Spleen (tissue), 7 donors: ENCODE measurements around the gene CPNE7.
"Not testable (repeated sequence)": the region's sequence is repeated elsewhere in the genome, so short reads cannot be mapped to it uniquely, and the experiment has no call there.

Experiments
- POLR2A ChIP-seq, 3 donors: fragments of 450-650 bp; IDR thresholded peaks; one replicate each; pipeline ENCODE4 v1.5.1; 2017; ENCODE audit warnings: antibody characterized with exemption in 3 of 3, mild to moderate bottlenecking in 1 of 3
- TF ChIP-seq, protein P1 (sequence below), 11 experiments: fragments of 200-600 bp in 7 of 11; fragments of 450-650 bp in 4 of 11; sonication (generic) in 4 of 11; IDR thresholded peaks in 8 of 11; conservative IDR thresholded peaks in 3 of 11; 1 replicate in 7 of 11; 2 replicates in 4 of 11; pipeline versions ENCODE4 v1.4.0 to v1.8.0; 2016 to 2021; ENCODE audit warnings: antibody characterized with exemption in 11 of 11, inconsistent platforms in 4 of 11, mild to moderate bottlenecking in 1 of 11
- donor health status: DM: no; HTN: no; CAD: no; lungs with moderate emphysema.
- donor health status: DM: no; HTN: no; CAD: no.
- donor health status: DM: no; HTN: no; CAD: no.

- TF ChIP-seq, protein P1, sequence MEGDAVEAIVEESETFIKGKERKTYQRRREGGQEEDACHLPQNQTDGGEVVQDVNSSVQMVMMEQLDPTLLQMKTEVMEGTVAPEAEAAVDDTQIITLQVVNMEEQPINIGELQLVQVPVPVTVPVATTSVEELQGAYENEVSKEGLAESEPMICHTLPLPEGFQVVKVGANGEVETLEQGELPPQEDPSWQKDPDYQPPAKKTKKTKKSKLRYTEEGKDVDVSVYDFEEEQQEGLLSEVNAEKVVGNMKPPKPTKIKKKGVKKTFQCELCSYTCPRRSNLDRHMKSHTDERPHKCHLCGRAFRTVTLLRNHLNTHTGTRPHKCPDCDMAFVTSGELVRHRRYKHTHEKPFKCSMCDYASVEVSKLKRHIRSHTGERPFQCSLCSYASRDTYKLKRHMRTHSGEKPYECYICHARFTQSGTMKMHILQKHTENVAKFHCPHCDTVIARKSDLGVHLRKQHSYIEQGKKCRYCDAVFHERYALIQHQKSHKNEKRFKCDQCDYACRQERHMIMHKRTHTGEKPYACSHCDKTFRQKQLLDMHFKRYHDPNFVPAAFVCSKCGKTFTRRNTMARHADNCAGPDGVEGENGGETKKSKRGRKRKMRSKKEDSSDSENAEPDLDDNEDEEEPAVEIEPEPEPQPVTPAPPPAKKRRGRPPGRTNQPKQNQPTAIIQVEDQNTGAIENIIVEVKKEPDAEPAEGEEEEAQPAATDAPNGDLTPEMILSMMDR (IDR thresholded peaks at IDR 0.05 in 8 of 11, conservative IDR thresholded peaks at IDR 0.05 in 3 of 11), result not testable (repeated sequence)
- TF ChIP-seq POLR2A (IDR thresholded peaks at IDR 0.05), result not testable (repeated sequence)
Measured at GRCh38 chr16:89634463-89635385, 59.2 kb downstream of the CPNE7 start.
